HG03378 (cell line): Measurements from ENCODE around the gene RDH12.
"Not testable (repeated sequence)": the region's sequence is repeated elsewhere in the genome, so short reads cannot be mapped to it uniquely, and the experiment has no call there.

Source experiments
- ATAC-seq: cut with Tn5 transposase; IDR thresholded peaks from one replicate; pipeline ENCODE4 v1.9.1; 2021; ENCODE audit warnings: mild to moderate bottlenecking, moderate library complexity; ENCODE audit not compliant: unreplicated experiment

Gene RDH12

GRCh38 chr14:67701492-67701891 is at the start of gene RDH12:
RDH12 (plus strand) TSS chr14:67701886; CDS start chr14:67722643, 20,757 bp downstream.
- ATAC-seq = not testable (repeated sequence)

GRCh38 chr14:67652189-67652588 is 49.5 kb upstream of the RDH12 start:
- ATAC-seq = no peak

GRCh38 chr14:67653651-67654280 is 47.9 kb upstream of the RDH12 start:
- no peak for ATAC-seq

GRCh38 chr14:67663633-67664032 is 38.1 kb upstream of the RDH12 start:
- ATAC-seq = no peak

DNA sequence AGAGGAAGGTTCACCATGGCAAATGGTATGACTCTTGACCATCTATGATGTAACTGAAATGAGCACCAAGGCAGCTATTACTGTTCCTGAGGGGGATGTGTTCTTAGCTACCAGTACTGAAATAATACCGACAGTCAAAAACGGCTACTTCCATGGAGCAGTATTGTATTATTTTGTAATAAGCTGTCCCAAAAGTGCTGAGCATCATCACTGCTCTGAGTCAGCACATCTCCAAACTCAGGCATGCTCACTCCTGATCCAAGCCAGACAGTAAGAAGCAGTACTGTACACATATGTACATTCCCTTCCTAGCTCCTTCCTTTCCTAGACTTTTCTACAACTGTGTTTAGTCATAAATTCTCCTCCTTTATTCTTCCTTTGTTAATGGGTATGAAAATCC is 35.8 kb upstream of the RDH12 start:
- ATAC-seq = no peak

- ATAC-seq = peak; percentile 58
Observed at GRCh38 chr14:67666750-67667449, 34.8 kb upstream of the RDH12 start.

GRCh38 chr14:67668559-67668958 is 33.1 kb upstream of the RDH12 start:
- ATAC-seq = no peak

GRCh38 chr14:67673451-67673850 is 28.2 kb upstream of the RDH12 start:
- no peak for ATAC-seq

- peak; percentile 32 for ATAC-seq
Observed at GRCh38 chr14:67674139-67674479, 27.6 kb upstream of the RDH12 start.

- ATAC-seq = peak; percentile 75
Observed at GRCh38 chr14:67674480-67675218, 27.0 kb upstream of the RDH12 start, which contains the start of gene VTI1B. VTI1B (minus strand) TSS chr14:67674632; CDS start chr14:67674489, 143 bp downstream.

GRCh38 chr14:67675219-67675582 is 26.5 kb upstream of the RDH12 start:
- ATAC-seq = no peak

- ATAC-seq = no peak
Observed at GRCh38 chr14:67679006-67679405, 22.7 kb upstream of the RDH12 start.

DNA sequence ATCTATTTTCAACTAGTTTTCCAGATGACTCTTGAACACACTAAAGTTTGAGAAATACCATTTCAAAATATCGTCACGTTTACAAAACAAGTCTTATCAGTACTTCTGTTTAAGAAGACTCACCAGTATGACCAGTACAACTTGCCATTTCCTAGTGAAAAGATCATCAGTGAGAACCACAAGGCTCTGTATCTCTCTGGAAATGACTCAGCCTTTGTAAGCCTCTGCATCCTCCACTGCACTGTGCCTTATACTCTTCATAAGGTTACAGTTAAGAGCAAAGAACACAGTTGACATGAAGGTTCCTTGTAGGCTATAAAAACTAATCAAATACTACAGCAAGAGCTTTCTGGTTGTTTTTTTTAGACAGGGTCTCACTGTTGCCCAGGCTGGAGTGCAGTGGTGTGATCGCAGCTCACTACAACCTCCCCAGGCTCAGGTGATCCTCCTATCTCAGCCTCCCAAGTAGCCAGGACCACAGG is 21.5 kb upstream of the RDH12 start:
- ATAC-seq = peak; percentile 93

DNA sequence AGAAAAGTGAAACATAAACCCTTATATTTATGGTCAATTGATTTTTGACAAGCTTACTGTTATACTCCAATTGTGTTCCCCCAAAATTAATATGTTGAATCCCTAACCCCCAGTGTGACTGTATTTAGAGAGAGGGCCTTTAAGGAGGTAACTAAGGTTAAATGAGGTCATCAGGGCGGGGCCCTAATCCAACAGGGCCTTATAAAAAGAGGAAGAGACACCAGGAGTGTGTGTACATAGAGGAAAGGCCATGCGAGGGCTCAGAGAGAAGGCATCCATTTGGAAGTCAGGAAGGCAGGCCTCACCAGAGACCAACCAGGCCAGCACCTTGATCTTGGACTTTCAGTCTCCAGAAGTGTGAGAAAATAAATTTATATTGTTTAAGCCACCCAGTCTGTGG is 20.7 kb upstream of the RDH12 start:
- no peak for ATAC-seq

- no peak for ATAC-seq
Observed at GRCh38 chr14:67683842-67684241, 17.8 kb upstream of the RDH12 start.

GRCh38 chr14:67690011-67690410 is 11.7 kb upstream of the RDH12 start:
- ATAC-seq = no peak

DNA sequence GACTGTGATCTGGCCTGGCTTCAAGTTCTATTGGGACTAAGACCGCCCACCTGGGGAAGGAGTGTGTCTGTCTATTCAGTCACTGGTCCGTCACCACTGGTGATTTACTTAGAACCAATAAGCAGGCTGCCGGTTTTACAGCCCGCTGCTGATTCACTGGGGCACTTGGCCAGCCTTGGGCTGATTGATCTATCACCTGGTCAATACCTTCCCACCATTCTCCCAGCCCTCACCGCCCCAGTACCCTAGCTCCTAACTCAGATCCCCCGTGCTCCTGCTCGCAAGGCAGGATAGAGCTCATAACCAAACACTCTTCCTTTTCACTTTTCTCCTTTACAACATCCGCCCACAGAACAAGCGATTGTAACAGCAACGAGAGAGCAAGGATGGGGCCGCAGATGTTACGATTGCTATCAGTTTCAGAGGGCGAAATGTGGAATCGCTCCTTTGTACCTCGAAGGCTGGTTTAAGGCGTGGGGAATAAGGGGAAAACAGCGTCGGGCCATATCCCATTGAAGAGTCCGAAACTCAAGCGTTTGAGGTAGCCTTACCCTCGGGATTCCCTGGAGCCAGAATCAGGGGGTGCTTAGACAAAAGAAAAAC is 6.8 kb upstream of the RDH12 start:
- ATAC-seq = peak; percentile 85

- ATAC-seq = peak; percentile 85
Observed at GRCh38 chr14:67695394-67695949, 6.2 kb upstream of the RDH12 start, which contains the start of gene RDH11. RDH11 (minus strand) TSS chr14:67695764; CDS start chr14:67695703, 61 bp downstream.

DNA sequence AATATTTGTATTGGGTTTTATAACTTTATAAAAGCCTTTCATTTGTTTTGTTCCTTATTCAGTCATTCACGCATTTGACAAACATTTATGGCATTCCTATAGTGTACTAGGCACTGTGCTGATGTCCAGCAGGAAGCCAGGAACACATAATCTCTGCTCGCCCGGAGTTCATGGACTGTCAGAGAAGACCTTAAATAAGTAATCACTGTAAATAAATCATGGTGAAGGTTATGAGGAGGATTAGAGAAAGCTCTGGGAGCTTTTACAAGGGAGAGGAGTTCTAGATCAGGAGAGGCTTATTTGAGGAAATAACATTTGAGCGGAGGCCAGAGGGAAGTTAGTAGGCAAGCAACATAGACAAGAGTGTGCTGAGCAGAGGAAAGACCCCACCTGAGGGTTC is 4.7 kb upstream of the RDH12 start:
- no peak for ATAC-seq

GRCh38 chr14:67698179-67698578 is 3.5 kb upstream of the RDH12 start:
- ATAC-seq = no peak

DNA sequence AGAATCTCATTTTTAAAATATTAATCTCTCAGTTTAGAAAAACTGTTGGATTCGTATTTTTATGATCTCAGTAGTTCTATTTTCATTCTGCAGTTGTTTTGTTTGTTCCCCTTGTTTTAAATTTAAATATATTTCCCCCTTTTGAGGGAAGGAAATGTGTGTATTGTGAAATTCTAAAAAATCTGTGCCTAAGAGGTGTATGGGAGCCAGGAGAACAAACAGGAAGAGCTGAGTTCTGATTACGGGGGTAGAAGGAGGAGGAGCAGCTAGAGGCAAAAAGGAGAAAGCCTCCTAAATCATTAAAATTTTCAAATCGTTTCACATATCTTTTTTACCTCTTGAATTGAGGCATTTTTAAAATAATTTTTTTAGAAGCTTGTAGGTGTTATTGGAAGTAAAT is 2.3 kb downstream of the RDH12 start:
- no peak for ATAC-seq
